ELR (cell line): ENCODE results near the gene MEGF10.
A peak's percentile ranks its signal among the peaks of the same experiment; 100 is the strongest.
"Not testable (repeated sequence)": the region's sequence is repeated elsewhere in the genome, so short reads cannot be mapped to it uniquely, and the experiment has no call there.

Source experiments
- DNase-seq: peaks from one replicate; pipeline ENCODE4 v3.0.0-alpha.2; 2015; ENCODE audit warnings: low read depth

Gene MEGF10

DNA sequence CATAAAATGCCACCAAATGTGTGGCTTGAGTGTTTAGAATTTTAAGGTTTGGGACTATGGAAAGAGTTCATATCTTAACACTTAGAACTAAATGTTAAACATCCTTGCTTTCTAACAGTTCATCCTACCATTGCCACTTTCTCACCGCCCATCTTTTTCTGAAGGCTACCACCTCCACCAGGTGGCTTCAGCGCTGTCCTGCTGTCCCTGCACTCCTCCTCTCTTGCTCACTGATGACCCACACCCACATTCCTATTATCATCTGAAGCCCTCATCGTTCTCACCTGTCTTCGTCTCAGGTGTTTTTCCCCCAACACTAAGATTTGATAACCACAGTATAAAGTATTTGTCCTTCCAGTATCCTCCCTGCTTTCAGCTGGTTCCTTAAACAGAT, 7.4 kb downstream of the MEGF10 start:
- DNase-seq: no peak

DNA sequence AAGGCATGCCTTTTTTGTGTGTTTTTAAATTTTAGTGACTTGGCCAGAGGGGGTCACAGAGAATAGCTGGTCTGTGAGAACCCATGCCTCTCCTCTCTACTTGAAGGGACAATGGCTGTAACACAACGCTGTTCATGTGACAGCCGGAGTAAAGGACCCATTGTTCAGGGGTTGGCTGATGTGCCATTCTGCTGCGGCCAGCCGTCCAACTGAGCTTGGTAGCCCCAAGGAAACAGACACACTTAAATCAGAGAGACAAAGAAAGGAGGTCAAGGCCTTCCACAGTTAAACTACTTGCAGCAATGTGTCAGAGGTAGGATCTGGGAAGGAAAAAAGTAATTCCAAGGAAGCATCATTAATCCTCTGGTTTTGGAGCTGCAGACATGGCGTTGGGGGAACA, 8.1 kb downstream of the MEGF10 start:
- DNase-seq: no peak

DNA sequence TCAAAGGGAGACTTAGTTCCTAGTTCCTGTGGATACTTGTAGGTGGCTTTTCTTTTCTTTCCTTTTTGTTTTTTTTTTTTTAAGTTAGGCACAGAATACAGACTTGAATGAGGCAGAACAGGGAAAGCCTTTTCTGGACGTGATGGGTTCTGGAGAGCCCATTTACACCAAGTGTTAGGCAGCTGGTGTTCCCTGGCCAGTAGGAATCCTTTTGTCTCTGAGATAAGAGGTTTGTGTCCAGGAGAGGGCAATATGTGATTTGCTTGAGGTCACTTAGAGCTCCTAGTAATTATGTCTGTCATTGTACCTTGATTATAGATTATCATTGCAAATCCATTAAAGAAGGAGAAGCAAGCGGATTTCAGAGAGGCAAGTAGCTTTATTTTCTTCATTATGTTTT, 9.1 kb downstream of the MEGF10 start:
- peak; percentile 13 for DNase-seq

GRCh38 chr5:127302509-127302908, 11.9 kb downstream of the MEGF10 start:
- no peak for DNase-seq

DNA sequence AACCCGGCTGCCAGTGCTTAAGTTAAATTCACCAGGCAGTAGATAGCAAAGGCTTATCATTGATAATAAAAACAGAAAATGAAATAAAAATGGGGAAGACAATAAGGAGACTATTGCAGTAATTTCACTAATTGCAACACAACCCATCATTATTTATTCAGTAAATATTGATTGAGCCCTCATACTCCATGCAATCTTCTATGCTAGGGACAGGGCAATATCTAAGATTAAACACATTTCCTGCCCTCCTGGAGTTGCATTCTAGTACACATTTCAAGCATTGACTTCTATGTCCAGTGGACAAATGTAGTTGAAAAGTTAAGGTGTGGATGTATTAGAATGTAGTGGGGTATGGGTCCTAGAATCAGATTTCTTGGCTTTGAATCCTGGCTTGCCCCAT, 12.8 kb downstream of the MEGF10 start:
- no peak for DNase-seq

DNA sequence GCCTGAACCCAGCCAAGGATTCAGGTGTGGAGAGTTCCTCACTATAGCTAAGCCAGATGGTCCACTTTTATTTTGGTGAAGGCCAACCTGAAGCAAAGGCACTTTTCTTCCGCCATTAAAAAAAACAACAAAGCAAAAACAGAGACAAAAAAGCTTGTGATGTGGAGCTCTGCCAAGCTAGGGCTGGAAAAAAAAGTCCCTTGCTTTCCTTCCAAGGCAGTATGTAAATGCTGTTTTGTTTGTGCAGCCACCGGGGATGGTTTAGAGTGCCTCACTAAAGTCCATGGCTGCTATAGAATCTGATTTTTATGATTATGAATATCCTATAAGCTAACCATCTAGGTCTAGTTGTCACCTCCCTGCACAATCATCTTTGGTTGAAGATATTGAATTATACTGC, 14.9 kb downstream of the MEGF10 start:
- DNase-seq: no peak

- DNase-seq: no peak
Measured at GRCh38 chr5:127306036-127306435, 15.4 kb downstream of the MEGF10 start.

- DNase-seq: no peak
Measured at GRCh38 chr5:127306647-127307046, 16.1 kb downstream of the MEGF10 start.

GRCh38 chr5:127307868-127308267, 17.3 kb downstream of the MEGF10 start:
- DNase-seq: no peak

- not testable (repeated sequence) for DNase-seq
Measured at GRCh38 chr5:127308325-127308724, 17.7 kb downstream of the MEGF10 start.

DNA sequence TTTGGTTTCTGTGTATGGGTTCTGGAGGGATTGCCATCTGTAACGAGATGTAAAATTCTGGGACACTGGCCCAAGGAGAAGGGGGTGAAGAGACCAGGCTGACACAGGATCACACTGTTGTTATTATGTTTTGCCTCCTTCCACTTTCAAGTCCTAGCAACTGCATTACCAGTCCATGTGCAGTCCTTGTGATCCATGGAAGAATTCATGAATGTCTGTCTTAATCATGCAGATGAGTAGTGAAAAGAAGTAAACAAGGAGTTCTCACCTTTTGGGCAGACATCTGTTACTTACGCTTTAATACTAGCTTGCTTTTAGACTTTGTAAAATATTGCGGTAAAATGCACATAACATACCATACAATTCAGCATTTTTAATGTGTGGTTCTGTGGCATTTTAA, 18.3 kb downstream of the MEGF10 start:
- no peak for DNase-seq

DNA sequence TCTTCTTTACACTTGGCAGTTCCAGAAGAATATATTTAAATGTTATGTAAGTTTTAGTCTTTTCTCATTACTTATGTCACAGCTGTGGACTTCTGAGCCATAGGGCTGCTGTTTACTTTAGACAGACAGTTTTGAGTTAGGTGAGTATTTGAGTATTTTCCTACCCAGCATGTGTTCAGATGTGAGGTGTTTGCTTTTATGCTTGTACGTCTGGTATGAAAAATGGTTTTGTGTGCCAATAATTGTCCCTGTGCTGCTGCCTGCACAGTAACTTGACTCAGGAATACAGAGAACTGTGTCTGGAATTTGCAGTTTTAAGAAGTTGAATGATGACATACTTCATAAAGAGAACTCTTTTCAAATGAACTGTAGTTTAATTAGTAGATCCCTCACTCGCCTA, 20.8 kb downstream of the MEGF10 start:
- DNase-seq: no peak

DNA sequence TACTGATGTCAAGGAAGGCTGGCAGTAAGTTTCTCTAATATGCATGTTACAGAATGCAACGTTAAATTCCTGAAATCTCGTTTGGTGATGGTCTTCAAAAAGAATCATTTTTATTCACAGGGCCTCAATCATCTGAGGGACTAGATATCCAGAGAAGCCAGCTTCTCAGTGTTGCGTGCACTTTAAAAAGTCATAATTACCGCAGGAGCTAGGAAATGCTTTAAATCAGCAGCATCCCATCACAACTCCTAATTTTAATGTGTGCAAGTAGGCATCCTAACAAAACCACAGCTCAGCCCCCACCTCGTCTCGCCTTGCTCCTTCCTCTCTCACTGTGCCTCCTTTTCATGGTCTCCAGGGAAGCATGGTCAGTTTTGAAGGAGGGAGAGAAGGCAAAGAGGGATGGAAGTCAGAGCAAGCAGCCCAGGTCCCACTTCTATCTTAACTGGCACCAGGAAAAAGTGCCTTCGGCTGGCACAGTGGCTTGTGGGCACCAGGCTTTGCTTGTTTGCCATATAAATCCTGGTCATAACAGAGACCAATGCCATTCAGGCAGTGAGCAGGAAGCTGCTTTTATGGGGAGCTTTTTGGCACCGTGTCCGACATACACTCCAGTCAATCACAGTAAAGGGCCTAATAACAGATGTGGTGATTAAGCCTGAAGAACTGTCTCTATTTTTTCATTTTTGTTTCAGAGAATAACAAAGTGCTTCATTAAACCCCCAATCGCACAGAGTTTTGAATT, 21.4 kb downstream of the MEGF10 start:
- no peak for DNase-seq

DNA sequence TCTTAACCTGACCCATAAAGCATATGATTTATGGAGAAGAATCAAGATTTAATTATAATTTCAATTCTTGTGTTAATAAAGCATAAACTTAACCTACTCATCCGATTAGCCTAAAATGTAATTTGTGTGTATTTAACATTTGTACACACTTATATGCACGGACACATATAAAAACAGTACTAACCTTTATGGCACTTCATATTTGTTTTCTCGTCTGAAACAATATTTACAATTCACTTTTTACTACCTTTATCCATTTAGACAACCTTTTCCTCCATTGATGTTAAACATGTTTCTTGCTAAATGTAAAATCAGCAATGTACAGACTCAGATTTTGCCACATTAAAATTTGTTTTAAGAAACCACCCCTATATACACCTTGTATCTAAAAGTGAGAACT, 22.8 kb downstream of the MEGF10 start:
- DNase-seq: no peak

GRCh38 chr5:127313847-127314473, 23.4 kb downstream of the MEGF10 start:
- DNase-seq: peak; percentile 71

- DNase-seq: no peak
Measured at GRCh38 chr5:127316011-127316410, 25.4 kb downstream of the MEGF10 start.

DNA sequence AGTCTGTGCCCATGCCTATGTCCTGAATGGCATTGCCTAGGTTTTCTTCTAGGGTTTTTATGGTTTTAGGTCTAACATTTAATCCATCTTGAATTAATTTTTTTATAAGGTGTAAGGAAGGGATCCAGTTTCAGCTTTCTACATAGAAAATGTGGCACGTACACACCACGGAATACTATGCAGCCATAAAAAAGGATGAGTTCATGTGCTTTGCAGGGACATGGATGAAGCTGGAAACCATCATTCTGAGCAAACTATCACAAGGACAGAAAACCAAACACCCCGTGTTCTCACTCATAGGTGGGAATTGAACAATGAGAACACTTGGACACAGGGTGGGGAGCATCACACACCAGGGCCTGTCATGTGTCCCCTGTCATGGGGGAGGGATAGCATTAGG, 26.8 kb downstream of the MEGF10 start:
- DNase-seq: not testable (repeated sequence)

- DNase-seq: peak; percentile 58
Measured at GRCh38 chr5:127320032-127320965, 29.7 kb downstream of the MEGF10 start.

DNA sequence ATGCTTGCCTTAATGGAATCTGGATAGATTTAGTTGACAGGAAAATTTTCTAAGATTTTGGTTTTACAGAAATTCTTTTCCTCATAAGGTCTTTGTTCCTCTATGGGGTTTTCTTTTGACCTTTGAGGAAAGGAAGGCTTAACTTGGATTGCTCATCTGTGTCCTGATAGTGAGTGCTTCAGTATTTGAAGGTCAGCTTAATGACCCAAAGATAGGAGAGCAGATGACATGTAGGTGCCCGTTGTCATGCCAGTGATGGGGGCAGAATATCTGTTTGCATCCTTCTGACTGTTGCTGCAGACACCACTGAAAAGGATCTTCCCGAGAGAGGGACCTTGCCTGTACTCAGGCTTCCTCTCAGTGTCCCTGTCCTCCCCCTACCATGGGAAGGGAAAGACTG, 30.9 kb downstream of the MEGF10 start:
- no peak for DNase-seq

GRCh38 chr5:127322403-127322802, 31.8 kb downstream of the MEGF10 start:
- DNase-seq: no peak

DNA sequence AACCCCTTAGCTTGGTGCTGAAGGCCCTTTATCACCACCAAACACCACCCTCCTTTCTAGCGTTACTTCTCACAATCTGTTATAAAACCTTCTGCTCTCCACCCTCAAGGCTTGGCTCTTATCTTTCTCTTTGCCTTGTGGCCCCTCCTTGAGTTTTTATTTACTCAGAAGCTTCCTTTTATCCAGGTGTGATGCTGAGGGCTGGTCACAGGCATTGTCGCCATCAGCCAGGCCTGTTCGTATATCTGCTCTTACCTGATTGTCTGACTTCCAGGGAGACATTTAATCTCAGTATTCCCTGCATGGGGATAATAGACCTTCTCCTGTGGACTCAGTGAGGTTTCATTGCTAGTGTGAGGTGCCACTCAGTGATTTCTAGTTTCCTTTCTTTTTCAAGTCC, 34.2 kb downstream of the MEGF10 start:
- no peak for DNase-seq

- DNase-seq: peak; percentile 17
Measured at GRCh38 chr5:127326431-127326830, 35.8 kb downstream of the MEGF10 start.
